Loucy (cell line): ENCODE measurements around the gene TMEM181.

Source experiments
- CTCF ChIP-seq: fragments of 200-600 bp; sonication (generic); conservative IDR thresholded peaks from 2 replicates; pipeline ENCODE4 v1.5.1; 2014; ENCODE audit warnings: mild to moderate bottlenecking, antibody characterized with exemption, low read length
- EZH2phosphoT487 ChIP-seq: fragments of 200-600 bp; IDR thresholded peaks from 2 replicates; pipeline ENCODE4 v1.6.1; 2018; ENCODE audit warnings: antibody characterized with exemption, mild to moderate bottlenecking, moderate library complexity, borderline replicate concordance

GRCh38 chr6:158566207-158566818 lies 6.4 kb downstream of the TMEM181 start:
- TF ChIP-seq CTCF (no peak), EZH2phosphoT487 (no peak)
